K562 (cell line): ENCODE data around the gene FKBP7. TPM values are rescaled to one million over a fixed set of nuclear protein-coding genes. Genes with fewer than 3 reads are reported as not detected.

Source experiments
- ATF1 ChIP-seq, 2 experiments: fragments of 450-650 bp in 1 of 2; IDR thresholded peaks; 2 replicates each; pipeline ENCODE4 v1.6.1; 2016; ENCODE audit warnings: missing compliant biosample characterization in 1 of 2, missing genetic modification characterization in 1 of 2
- CBFB ChIP-seq: sonication (generic); formaldehyde crosslinking; IDR thresholded peaks from 2 replicates; pipeline ENCODE4 v1.4.0; 2020; ENCODE audit warnings: mild to moderate bottlenecking, missing genetic modification reagents
- CSDE1 ChIP-seq, 2 experiments: fragments of 450-650 bp; IDR thresholded peaks; 2 replicates each; pipeline ENCODE4 v1.6.1; 2016; ENCODE audit warnings: mild to moderate bottlenecking in 1 of 2
- EZH2 ChIP-seq: IDR thresholded peaks from 2 replicates; pipeline ENCODE4 v1.6.1; 2012; ENCODE audit warnings: low read depth, mild to moderate bottlenecking, inconsistent platforms, low read length, borderline replicate concordance
- KDM2B ChIP-seq: fragments of 250-450 bp; sonication (Bioruptor Pico); IDR thresholded peaks from 2 replicates; pipeline ENCODE4 v1.8.0; 2021; ENCODE audit warnings: mild to moderate bottlenecking, moderate library complexity
- PHF20 ChIP-seq: fragments of 450-650 bp; IDR thresholded peaks from 2 replicates; pipeline ENCODE4 v1.6.1; 2018; ENCODE audit not compliant: partially characterized antibody
- POLR2G ChIP-seq: fragments of 200-400 bp; formaldehyde crosslinking; IDR thresholded peaks from 2 replicates; pipeline ENCODE4 v1.6.1; 2017; ENCODE audit warnings: low read depth, mild to moderate bottlenecking, antibody characterized with exemption, low read length, moderate library complexity
- POLR2H ChIP-seq: IDR thresholded peaks from 2 replicates; pipeline ENCODE4 v1.6.1; 2016; ENCODE audit warnings: missing genetic modification characterization, low read depth, mild to moderate bottlenecking, control low read depth, missing compliant biosample characterization, moderate library complexity
- RAD51 ChIP-seq: fragments of 450-650 bp; IDR thresholded peaks from 2 replicates; pipeline ENCODE4 v1.7.1; 2016; ENCODE audit warnings: low read depth, mild to moderate bottlenecking, borderline replicate concordance
- ZBED1 ChIP-seq: IDR thresholded peaks from 2 replicates; pipeline ENCODE4 v1.6.1; 2014
- ZKSCAN3 ChIP-seq: fragments of 250-450 bp; sonication (Bioruptor Pico); IDR thresholded peaks from 2 replicates; pipeline ENCODE4 v1.4.0; 2020
- ZNF121 ChIP-seq: sonication (generic); formaldehyde crosslinking; conservative IDR thresholded peaks from 2 replicates; pipeline ENCODE4 v1.8.0; 2022; ENCODE audit warnings: missing genetic modification reagents
- ZNF253 ChIP-seq: fragments of 250-450 bp; sonication (Bioruptor Pico); conservative IDR thresholded peaks from 2 replicates; pipeline ENCODE4 v1.6.1; 2021; ENCODE audit warnings: mild to moderate bottlenecking
- ZNF699 ChIP-seq: fragments of 250-450 bp; sonication (Bioruptor Pico); IDR thresholded peaks from 2 replicates; pipeline ENCODE4 v1.8.0; 2021; ENCODE audit warnings: mild to moderate bottlenecking, moderate library complexity; ENCODE audit not compliant: insufficient replicate concordance
- ZNF778 ChIP-seq: fragments of 450-650 bp; formaldehyde crosslinking; IDR thresholded peaks from 2 replicates; pipeline ENCODE4 v1.4.0; 2020; ENCODE audit warnings: mild to moderate bottlenecking, moderate library complexity
- polyA plus RNA-seq, 8 experiments: library from polyadenylated mRNA; depleted of rRNA in 4 of 8; stranded (reverse) in 5 of 8; unstranded in 3 of 8; fragments of >200 nt; fragmentation: Nextera tagmentation in 2 of 8; fragmentation: Illumina TruSeq in 1 of 8; extraction: Ambion mirVana in 2 of 8; extraction: Trizol in 1 of 8; gene quantifications; 2 replicates each; pipeline versions ENCODE4 v1.2.1 to v1.2.3, GENCODE V29; 2011 to 2014; ENCODE audit warnings: inconsistent platforms in 1 of 8, missing spikeins in 1 of 8
- total RNA-seq, 7 experiments: library from RNA; depleted of rRNA in 6 of 7; stranded (reverse); fragments of >200 nt in 6 of 7; fragmentation: Illumina TruSeq in 2 of 7; extraction: Trizol in 2 of 7; gene quantifications; 2 replicates each; pipeline versions ENCODE4 v1.2.1 to v1.2.3, GENCODE V29; 2011 to 2021; ENCODE audit warnings: low replicate concordance in 1 of 7
- TF ChIP-seq, protein P1 (sequence below): sonication (generic); formaldehyde crosslinking; IDR thresholded peaks from 2 replicates; pipeline ENCODE4 v1.8.0; 2022; ENCODE audit warnings: mild to moderate bottlenecking, missing genetic modification reagents
- TF ChIP-seq, protein P2 (sequence below): sonication (generic); formaldehyde crosslinking; IDR thresholded peaks from 2 replicates; pipeline ENCODE4 v1.8.0; 2023; ENCODE audit warnings: missing genetic modification reagents, mild to moderate bottlenecking, borderline replicate concordance
- TF ChIP-seq, protein P3 (sequence below): sonication (generic); formaldehyde crosslinking; IDR thresholded peaks from 2 replicates; pipeline ENCODE4 v1.8.1; 2023; ENCODE audit warnings: mild to moderate bottlenecking, missing genetic modification reagents, moderate library complexity

The FKBP7 gene
- total and polyA plus RNA-seq, 9 of the 15 experiments (the other 6 are each of a cell fraction or from before 2014, with no cell fraction given), result 6.1 to 23.2 (median 19.0) TPM

DNA sequence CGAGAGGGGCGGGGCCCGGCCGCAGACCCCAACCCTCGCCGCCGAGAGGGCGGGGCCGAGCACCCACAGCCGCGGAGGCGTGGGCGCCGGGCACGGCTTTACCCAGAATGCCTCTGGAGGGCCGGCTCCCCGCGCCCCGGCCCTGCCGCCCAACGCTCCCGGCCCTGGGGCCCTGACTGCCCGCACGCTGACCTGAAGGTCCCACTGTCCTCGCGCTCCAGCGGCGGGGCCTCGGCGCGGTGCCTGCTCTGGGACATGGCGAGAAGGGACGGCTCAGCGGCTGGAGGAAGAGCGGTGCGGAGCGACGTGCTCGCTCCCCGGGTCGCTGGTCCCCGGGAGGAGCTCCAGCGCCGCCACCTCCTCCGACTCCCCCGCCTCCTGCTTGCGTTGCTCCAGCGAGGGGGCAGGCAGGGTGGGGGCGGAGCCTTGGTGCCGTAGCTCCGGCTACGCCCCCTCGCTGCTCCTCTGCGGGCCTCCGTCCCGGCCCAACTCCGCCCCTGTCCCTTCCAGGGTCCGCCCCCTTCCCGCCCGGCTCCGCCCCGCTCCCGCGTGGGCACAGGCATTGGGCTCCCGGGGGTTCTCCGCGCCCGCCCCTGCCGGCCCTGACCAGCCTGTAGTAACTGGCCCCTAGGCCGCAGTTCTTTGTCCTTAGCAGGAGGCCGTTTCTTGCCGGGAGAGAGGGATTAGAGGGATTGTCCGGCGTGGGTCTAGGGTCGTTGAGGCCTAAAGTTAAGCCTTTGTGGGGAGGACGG lies 27.4 kb downstream of the FKBP7 start, which contains the start of the genes PJVK and PRKRA (continued):
- peak; percentile 93; the same call in 1 of the 2 replicates for TF ChIP-seq KDM2B (CRISPR knock-in tag)
- TF ChIP-seq ZNF121, result no peak
- peak; percentile 73 for TF ChIP-seq PHF20
- no peak for TF ChIP-seq CBFB (CRISPR knock-in tag)
- TF ChIP-seq, protein P1, sequence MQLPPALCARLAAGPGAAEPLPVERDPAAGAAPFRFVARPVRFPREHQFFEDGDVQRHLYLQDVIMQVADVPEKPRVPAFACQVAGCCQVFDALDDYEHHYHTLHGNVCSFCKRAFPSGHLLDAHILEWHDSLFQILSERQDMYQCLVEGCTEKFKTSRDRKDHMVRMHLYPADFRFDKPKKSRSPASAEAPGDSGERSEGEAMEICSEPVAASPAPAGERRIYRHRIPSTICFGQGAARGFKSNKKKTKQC (CRISPR knock-in tag), result peak; percentile 83; the same call in 1 of the 2 replicates
- TF ChIP-seq ZKSCAN3, result no peak
- TF ChIP-seq POLR2H (tag), result peak; percentile 81
- no peak for TF ChIP-seq ZNF253
- TF ChIP-seq ZNF699 (CRISPR knock-in tag), result no peak
- no peak; a peak in 1 of 4 replicates for TF ChIP-seq CSDE1 (IDR thresholded peaks at IDR 0.05)
- no peak for TF ChIP-seq ZNF778 (CRISPR knock-in tag)
- TF ChIP-seq, protein P2, sequence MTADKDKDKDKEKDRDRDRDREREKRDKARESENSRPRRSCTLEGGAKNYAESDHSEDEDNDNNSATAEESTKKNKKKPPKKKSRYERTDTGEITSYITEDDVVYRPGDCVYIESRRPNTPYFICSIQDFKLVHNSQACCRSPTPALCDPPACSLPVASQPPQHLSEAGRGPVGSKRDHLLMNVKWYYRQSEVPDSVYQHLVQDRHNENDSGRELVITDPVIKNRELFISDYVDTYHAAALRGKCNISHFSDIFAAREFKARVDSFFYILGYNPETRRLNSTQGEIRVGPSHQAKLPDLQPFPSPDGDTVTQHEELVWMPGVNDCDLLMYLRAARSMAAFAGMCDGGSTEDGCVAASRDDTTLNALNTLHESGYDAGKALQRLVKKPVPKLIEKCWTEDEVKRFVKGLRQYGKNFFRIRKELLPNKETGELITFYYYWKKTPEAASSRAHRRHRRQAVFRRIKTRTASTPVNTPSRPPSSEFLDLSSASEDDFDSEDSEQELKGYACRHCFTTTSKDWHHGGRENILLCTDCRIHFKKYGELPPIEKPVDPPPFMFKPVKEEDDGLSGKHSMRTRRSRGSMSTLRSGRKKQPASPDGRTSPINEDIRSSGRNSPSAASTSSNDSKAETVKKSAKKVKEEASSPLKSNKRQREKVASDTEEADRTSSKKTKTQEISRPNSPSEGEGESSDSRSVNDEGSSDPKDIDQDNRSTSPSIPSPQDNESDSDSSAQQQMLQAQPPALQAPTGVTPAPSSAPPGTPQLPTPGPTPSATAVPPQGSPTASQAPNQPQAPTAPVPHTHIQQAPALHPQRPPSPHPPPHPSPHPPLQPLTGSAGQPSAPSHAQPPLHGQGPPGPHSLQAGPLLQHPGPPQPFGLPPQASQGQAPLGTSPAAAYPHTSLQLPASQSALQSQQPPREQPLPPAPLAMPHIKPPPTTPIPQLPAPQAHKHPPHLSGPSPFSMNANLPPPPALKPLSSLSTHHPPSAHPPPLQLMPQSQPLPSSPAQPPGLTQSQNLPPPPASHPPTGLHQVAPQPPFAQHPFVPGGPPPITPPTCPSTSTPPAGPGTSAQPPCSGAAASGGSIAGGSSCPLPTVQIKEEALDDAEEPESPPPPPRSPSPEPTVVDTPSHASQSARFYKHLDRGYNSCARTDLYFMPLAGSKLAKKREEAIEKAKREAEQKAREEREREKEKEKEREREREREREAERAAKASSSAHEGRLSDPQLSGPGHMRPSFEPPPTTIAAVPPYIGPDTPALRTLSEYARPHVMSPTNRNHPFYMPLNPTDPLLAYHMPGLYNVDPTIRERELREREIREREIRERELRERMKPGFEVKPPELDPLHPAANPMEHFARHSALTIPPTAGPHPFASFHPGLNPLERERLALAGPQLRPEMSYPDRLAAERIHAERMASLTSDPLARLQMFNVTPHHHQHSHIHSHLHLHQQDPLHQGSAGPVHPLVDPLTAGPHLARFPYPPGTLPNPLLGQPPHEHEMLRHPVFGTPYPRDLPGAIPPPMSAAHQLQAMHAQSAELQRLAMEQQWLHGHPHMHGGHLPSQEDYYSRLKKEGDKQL, result no peak
- no peak for TF ChIP-seq RAD51
- TF ChIP-seq, protein P3, sequence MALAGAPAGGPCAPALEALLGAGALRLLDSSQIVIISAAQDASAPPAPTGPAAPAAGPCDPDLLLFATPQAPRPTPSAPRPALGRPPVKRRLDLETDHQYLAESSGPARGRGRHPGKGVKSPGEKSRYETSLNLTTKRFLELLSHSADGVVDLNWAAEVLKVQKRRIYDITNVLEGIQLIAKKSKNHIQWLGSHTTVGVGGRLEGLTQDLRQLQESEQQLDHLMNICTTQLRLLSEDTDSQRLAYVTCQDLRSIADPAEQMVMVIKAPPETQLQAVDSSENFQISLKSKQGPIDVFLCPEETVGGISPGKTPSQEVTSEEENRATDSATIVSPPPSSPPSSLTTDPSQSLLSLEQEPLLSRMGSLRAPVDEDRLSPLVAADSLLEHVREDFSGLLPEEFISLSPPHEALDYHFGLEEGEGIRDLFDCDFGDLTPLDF, result peak; percentile 19; the same call in 1 of the 2 replicates
- TF ChIP-seq EZH2, result no peak
- peak; percentile 60; the same call in 1 of the 2 replicates for TF ChIP-seq ZBED1
- TF ChIP-seq ATF1 (CRISPR knock-in tag; IDR thresholded peaks at IDR 0.05), result no peak; the same call in 1 of the 2 replicates
- peak; percentile 88 for TF ChIP-seq ATF1 (tag; IDR thresholded peaks at IDR 0.05)
- peak; percentile 98 for TF ChIP-seq POLR2G
